ENCODE results near the gene COL11A1. TPM values are rescaled to one million over a fixed set of nuclear protein-coding genes. Genes with fewer than 3 reads are reported as not detected.
"Not testable (repeated sequence)": the region's sequence is repeated elsewhere in the genome, so short reads cannot be mapped to it uniquely, and the experiment has no call there.

COL11A1 gene
- polyA plus RNA-seq, 12 donors: 11.1 to 254 (median 101) TPM; not detected in 1

DNA sequence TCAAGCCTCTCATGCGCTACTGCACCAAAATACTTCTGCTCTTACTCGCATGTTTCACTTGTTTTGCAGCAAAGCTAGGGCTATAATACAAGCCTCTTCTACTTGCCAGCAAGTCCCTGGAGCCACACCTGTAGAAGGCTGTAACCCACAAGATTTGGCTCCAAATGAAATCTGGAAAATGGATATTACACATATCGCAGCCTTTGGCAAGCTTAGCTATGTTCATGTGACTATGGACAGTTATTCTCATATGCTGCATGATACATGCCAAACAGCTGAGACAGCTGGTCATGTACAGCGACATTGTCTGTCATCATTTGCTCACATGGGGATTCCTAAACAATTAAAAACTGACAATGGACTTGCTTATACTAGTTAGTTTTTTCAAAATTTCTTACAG is 270.3 kb downstream of the COL11A1 start:
- DNase-seq: peak; percentile 25

DNA sequence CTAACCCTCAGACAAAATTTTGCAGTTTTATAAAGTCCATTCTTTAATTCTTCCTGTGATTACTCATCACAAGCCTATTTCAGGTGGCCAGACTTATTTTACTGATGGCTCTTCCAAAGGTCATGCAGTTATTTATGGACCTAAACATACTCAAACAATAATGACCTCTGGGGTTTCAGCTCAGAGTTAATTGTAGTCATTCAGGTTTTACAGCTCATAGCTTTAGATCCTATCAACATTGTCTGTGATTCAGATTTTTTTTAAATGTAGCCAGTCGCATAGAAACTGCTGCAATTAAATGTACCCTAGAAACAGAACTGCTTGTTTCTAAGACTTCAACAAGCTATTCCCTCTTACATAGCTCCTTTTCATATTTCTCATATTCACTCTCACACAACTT is 270.8 kb downstream of the COL11A1 start:
- no peak for DNase-seq

DNA sequence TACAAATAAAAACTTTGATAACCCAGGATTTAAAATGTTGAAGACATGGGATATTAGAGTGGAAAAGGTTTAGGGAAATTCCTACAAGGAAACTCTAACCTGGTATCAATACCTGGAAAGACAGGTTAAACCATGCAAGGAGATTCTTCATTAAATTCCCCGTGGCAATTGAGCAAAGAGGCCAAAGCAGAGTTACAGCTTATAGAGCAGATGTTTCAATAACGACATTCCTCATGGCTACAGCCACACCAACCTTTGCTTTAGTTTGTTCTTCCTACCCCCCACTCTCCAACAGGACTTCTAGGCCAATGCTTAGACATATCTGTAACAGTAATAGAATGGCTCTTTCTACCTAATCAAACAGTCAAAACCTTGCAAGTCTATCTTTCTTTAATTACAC is 271.3 kb downstream of the COL11A1 start:
- DNase-seq: no peak

DNA sequence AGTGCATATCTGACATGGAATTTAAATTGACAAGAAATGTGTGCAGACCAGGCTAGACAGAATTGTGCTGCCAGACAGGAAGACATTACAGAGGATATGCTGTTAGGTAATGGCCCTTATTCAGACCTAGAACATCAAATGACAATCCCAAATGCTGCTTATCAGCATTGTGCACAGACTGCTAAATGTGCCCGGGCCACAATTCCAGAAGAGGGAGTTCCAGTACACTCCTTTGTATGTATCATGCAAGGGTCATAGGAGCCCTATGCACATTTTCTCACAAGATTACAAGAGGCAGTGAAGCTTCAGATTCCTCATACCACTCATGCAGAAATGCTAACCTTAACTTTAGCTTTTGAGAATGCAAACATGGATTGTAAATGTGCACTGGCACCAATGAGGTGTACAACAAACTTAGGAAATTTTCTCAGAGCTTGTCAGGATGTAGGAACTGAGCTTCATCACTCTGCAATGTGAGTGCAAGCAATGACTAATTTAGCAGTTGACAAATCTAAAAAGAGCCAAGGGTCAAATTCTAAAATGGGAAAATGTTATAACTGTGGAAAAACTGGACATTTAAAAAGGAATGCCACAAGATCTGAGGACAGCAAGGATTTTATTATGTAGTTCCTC is 273.5 kb downstream of the COL11A1 start:
- no peak for DNase-seq

DNA sequence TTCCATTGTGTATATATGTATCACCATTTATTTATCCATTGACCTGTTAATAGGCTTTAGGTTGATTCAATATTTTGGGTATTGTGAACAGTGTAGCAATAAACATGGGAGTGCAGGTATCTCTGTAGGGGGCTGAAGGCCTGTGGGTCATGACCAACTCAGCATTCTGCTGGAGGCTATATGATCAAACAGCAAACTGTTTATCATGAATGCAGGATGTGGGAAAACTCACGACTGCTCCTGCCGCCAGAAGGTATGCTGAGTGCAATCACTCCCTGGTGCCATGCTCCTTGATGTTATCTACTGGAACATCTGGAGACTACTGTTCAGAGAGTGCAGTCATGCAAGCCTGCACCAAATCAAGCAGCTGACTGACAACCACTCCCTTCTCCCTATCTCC is 275.2 kb downstream of the COL11A1 start:
- no peak for DNase-seq

- not testable (repeated sequence) for DNase-seq
Observed at GRCh38 chr1:102826706-102827105, 281.6 kb downstream of the COL11A1 start.

All from muscle of arm (tissue), 12 donors.